Neutrophil (primary cell): ENCODE measurements around the gene FERD3L.

ENCODE experiments used
- H3K27ac ChIP-seq: fragments of 200-600 bp; sonication (generic); 2 replicates; pipeline ENCODE4 v1.5.1; 2016; ENCODE audit warnings: mild to moderate bottlenecking, moderate library complexity
- H3K27me3 ChIP-seq: fragments of 200-600 bp; sonication (generic); 2 replicates; pipeline ENCODE4 v1.6.0; 2016; ENCODE audit warnings: mild to moderate bottlenecking
- H3K36me3 ChIP-seq: fragments of 200-600 bp; sonication (generic); 2 replicates; pipeline ENCODE4 v1.5.1; 2017
- H3K4me1 ChIP-seq, 2 experiments: fragments of 200-600 bp in 1 of 2; sonication (generic) in 1 of 2; 1 replicate in 1 of 2; 2 replicates in 1 of 2; pipeline versions ENCODE4 v1.5.1 to v1.6.1; 2013 to 2016; ENCODE audit warnings: low read depth in 1 of 2, low read length in 1 of 2, mild to moderate bottlenecking in 1 of 2, moderate library complexity in 1 of 2; ENCODE audit not compliant: control insufficient read depth in 1 of 2, insufficient read depth in 1 of 2
- H3K4me3 ChIP-seq, 2 experiments: fragments of 200-600 bp in 1 of 2; sonication (generic) in 1 of 2; 1 replicate in 1 of 2; 2 replicates in 1 of 2; pipeline ENCODE4 v1.5.1; 2013 to 2016; ENCODE audit warnings: low read depth in 1 of 2, low read length in 1 of 2, mild to moderate bottlenecking in 1 of 2, moderate library complexity in 1 of 2
- H3K9me3 ChIP-seq: fragments of 200-600 bp; sonication (generic); 2 replicates; pipeline ENCODE4 v1.5.1; 2016
- CTCF ChIP-seq: fragments of 200-600 bp; sonication (generic); IDR thresholded peaks from 2 replicates; pipeline ENCODE4 v1.5.1; 2016; ENCODE audit warnings: antibody characterized with exemption

FERD3L gene

GRCh38 chr7:19161671-19162070 lies 16.4 kb upstream of the FERD3L start:
- H3K27me3 ChIP-seq, result no peaks in the 10 kb centered on the region
- no peaks in the 10 kb centered on the region for H3K36me3 ChIP-seq
- no peak for TF ChIP-seq CTCF

GRCh38 chr7:19146699-19147098 lies 1.5 kb upstream of the FERD3L start:
- no peaks in the 10 kb centered on the region for H3K4me1 ChIP-seq
- H3K9me3 ChIP-seq, result no peaks in the 10 kb centered on the region
- peaks cover 57% of the 10 kb centered on the region for H3K27me3 ChIP-seq
- no peak overlapping the region for H3K4me3 ChIP-seq
- H3K27ac ChIP-seq, result no peak overlapping the region
- TF ChIP-seq CTCF, result no peak
- H3K36me3 ChIP-seq, result no peaks in the 10 kb centered on the region

More at GRCh38 chr7:19161671-19162070, 16.4 kb upstream of the FERD3L start:
- H3K9me3 ChIP-seq, result no peaks in the 10 kb centered on the region
- H3K4me3 ChIP-seq, result no peak overlapping the region
- no peaks in the 10 kb centered on the region for H3K4me1 ChIP-seq
- no peak overlapping the region for H3K27ac ChIP-seq

- Histone ChIP-seq H3K4me1 (no peaks in the 10 kb centered on the region), H3K36me3 (no peaks in the 10 kb centered on the region), H3K9me3 (no peaks in the 10 kb centered on the region), H3K27ac (no peak overlapping the region), H3K4me3 (no peak overlapping the region), H3K27me3 (peaks cover 66% of the 10 kb centered on the region)
- TF ChIP-seq CTCF, result no peak
Observed at GRCh38 chr7:19145434-19146115, 354 bp upstream of the FERD3L start.

- Histone ChIP-seq H3K4me3 (no peak overlapping the region), H3K27me3 (peaks cover 66% of the 10 kb centered on the region), H3K9me3 (no peaks in the 10 kb centered on the region), H3K4me1 (no peaks in the 10 kb centered on the region), H3K27ac (no peak overlapping the region), H3K36me3 (no peaks in the 10 kb centered on the region)
- no peak for TF ChIP-seq CTCF
Observed at GRCh38 chr7:19143881-19144574, 1.2 kb downstream of the FERD3L start.

- Histone ChIP-seq H3K9me3 (no peaks in the 10 kb centered on the region), H3K4me3 (no peak overlapping the region), H3K4me1 (no peaks in the 10 kb centered on the region), H3K36me3 (no peaks in the 10 kb centered on the region), H3K27me3 (peaks cover 40% of the 10 kb centered on the region), H3K27ac (no peak overlapping the region)
- no peak for TF ChIP-seq CTCF
Observed at GRCh38 chr7:19139706-19140327, 5.4 kb downstream of the FERD3L start.
